Calu3 (cell line): ENCODE measurements around the gene LGR4. TPM values are rescaled to one million over a fixed set of nuclear protein-coding genes. Genes with fewer than 3 reads are reported as not detected.

Experiments
- BruUV-seq: library from RNA; stranded (reverse); fragments of 400-500 nt; replicated peaks from 2 replicates; lab custom pipeline; 2021; lab: Mats Ljungman, UMichigan
- CTCF ChIA-PET: fragments of 300-600 bp; sonication (Branson Sonifier 250); formaldehyde crosslinking; loops from one replicate; lab custom pipeline; 2022; ENCODE audit warnings: antibody characterized with exemption; lab: Charles Lee
- DNase-seq: peaks from one replicate; pipeline ENCODE4 v3.0.0; 2022
- H3K27ac Mint-ChIP-seq: one replicate; pipeline ENCODE4 v1.8.0; 2022; ENCODE audit warnings: mixed read lengths; ENCODE audit not compliant: unreplicated experiment
- H3K27me3 Mint-ChIP-seq: one replicate; pipeline ENCODE4 v1.8.0; 2022; ENCODE audit warnings: mixed read lengths; ENCODE audit not compliant: unreplicated experiment
- H3K36me3 Mint-ChIP-seq: one replicate; pipeline ENCODE4 v1.8.0; 2022; ENCODE audit warnings: mild to moderate bottlenecking, moderate library complexity, mixed read lengths; ENCODE audit not compliant: insufficient read depth, unreplicated experiment
- H3K4me1 Mint-ChIP-seq: one replicate; pipeline ENCODE4 v1.8.0; 2022; ENCODE audit warnings: mild to moderate bottlenecking, low read depth, mixed read lengths; ENCODE audit not compliant: unreplicated experiment
- H3K4me3 Mint-ChIP-seq: one replicate; pipeline ENCODE4 v1.8.0; 2022; ENCODE audit warnings: mild to moderate bottlenecking, low read depth, moderate library complexity, mixed read lengths; ENCODE audit not compliant: unreplicated experiment
- H3K9me3 Mint-ChIP-seq: one replicate; pipeline ENCODE4 v1.8.0; 2022; ENCODE audit warnings: low read depth, mixed read lengths; ENCODE audit not compliant: unreplicated experiment
- intact Hi-C: fragments of 100-400 bp; cut with micrococcal nuclease; formaldehyde crosslinking; loops from one replicate; pipeline ENCODE4 v1.10.0; 2022; ENCODE audit not compliant: unreplicated experiment
- total RNA-seq: library from RNA; stranded (reverse); gene quantifications from 2 replicates; pipeline ENCODE4 v1.2.3, GENCODE V29; 2022
- TF ChIP-seq, protein P1 (sequence below): fragments of 200-600 bp; IDR thresholded peaks from one replicate; pipeline ENCODE4 v1.8.0; 2022; ENCODE audit warnings: antibody characterized with exemption; ENCODE audit not compliant: unreplicated experiment

The LGR4 gene
- total RNA-seq, 1 experiment from 2014 or later = 50.0 TPM

DNA sequence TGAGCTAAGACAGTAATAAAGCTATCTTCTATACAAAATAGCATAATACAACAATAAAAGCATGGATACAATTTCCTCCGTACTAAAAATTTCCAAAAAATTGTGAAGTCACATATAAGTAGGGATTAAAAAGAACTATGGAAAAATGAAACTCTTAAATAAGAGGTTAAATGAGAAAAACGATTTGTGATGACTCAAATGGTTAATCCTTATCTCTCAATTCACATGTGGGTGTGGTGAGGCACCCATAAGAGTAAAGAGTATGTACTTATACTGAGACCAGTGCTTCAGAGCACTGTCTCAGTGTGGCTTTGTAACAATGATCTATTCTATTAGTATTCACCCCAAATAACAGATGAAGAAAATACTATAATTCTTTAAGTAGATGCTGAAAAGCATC is 84.6 kb downstream of the LGR4 start:
- Mint-ChIP-seq H3K36me3 (peaks cover 16% of the 10 kb centered on the region), H3K27ac (no peak overlapping the region), H3K4me3 (no peak overlapping the region), H3K4me1 (peaks cover 51% of the 10 kb centered on the region), H3K27me3 (no peaks in the 10 kb centered on the region), H3K9me3 (no peaks in the 10 kb centered on the region)
- CTCF ChIA-PET = no interaction called here
- intact Hi-C loops = loop anchor here (2.0 kb wide), 1 partner anchor 25 kb away; the partner anchor contains the start of gene CCDC34
- TF ChIP-seq, protein P1, sequence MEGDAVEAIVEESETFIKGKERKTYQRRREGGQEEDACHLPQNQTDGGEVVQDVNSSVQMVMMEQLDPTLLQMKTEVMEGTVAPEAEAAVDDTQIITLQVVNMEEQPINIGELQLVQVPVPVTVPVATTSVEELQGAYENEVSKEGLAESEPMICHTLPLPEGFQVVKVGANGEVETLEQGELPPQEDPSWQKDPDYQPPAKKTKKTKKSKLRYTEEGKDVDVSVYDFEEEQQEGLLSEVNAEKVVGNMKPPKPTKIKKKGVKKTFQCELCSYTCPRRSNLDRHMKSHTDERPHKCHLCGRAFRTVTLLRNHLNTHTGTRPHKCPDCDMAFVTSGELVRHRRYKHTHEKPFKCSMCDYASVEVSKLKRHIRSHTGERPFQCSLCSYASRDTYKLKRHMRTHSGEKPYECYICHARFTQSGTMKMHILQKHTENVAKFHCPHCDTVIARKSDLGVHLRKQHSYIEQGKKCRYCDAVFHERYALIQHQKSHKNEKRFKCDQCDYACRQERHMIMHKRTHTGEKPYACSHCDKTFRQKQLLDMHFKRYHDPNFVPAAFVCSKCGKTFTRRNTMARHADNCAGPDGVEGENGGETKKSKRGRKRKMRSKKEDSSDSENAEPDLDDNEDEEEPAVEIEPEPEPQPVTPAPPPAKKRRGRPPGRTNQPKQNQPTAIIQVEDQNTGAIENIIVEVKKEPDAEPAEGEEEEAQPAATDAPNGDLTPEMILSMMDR = no peak
- no peak for DNase-seq
- BruUV-seq = no TSS peak

DNA sequence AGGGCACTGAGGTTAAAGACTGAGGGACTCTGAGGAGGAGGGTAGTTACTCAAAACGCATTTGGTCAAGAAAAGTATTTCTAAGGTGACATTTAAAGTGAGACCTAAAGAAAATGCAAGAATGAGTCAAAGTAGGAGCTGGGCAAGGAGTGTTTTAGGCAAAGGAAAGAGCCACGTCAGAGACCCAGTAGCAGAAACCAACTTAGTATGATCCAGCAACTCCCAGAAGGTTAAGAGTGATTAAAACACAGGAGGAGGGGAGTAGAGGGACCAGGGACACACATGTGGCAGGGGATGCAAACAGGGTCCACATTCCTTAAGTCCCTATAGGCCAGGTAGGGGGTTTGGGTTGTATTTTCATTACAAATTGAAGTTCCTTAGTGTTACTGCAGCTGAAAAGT is 85.2 kb downstream of the LGR4 start:
- no peaks in the 10 kb centered on the region for H3K9me3 Mint-ChIP-seq
- intact Hi-C loops = no loop called here
- H3K4me1 Mint-ChIP-seq = peaks cover 44% of the 10 kb centered on the region
- no peak overlapping the region for H3K27ac Mint-ChIP-seq
- no peaks in the 10 kb centered on the region for H3K27me3 Mint-ChIP-seq
- no peak overlapping the region for H3K4me3 Mint-ChIP-seq
- CTCF ChIA-PET = no interaction called here
- no peak for DNase-seq
- TF ChIP-seq, protein P1 = no peak
- no TSS peak for BruUV-seq
- H3K36me3 Mint-ChIP-seq = peaks cover 10% of the 10 kb centered on the region

DNA sequence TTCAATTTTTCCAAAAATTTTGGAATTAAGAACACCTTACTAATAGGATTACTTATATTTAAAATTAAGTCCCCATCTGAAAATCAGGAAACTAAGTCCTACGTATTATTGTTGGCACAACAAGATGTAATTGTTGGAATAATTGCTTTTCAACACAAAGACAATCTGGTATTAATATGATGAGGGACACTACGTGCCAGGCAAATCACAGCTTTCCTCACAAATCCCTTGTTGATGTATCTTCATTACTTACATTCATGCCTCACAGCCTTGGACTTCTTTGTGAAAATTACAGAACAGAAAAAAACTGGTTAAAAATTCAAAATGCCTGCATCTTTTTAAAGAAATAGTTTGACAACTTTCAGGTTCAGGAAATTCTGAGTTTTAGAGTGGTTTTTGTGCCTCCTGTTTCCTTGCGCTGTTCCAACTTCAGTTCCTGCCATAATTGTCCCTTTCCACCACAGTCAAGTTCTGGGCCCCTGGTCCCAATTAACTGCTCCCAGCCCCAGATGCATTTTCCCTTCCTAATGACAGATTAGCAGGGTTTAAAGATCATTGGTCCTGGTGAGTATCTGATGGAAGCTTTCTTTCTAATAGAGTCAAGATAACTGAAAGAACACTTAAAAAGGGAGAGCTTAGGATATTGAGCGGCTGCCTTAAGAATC is 86.3 kb downstream of the LGR4 start:
- Mint-ChIP-seq H3K27me3 (no peaks in the 10 kb centered on the region), H3K4me3 (no peak overlapping the region), H3K4me1 (peaks cover 42% of the 10 kb centered on the region), H3K27ac (no peak overlapping the region), H3K9me3 (no peaks in the 10 kb centered on the region), H3K36me3 (peaks cover 9% of the 10 kb centered on the region)
- intact Hi-C loops = no loop called here
- TF ChIP-seq, protein P1 = no peak
- DNase-seq = no peak
- BruUV-seq = no TSS peak
- CTCF ChIA-PET = interaction anchor here (0.6 to 0.8 kb wide), 2 partner anchors 8 to 87 kb away, joined by 3 read pairs; partner anchors contain the start of gene LGR4

DNA sequence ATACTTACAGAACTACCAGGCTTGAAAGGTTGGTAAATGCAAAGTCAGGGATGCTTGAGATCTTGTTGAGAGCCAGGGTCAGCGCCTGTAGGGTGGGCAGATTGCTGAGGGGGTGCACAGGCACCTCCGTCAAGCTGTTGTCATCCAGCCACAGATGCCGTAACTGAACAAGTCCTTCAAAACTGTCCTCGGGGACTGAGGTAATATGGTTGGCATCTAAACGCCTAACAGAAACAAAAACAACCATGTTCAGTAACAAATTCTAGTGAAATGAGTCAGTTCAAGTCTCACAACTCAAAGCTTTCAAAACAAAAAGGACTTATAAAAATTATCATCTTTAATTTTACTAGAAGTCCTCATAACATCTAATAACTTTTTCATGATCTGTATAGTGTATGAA is 87.3 kb downstream of the LGR4 start:
- no peak overlapping the region for H3K27ac Mint-ChIP-seq
- DNase-seq = no peak
- H3K9me3 Mint-ChIP-seq = no peaks in the 10 kb centered on the region
- BruUV-seq = no TSS peak
- intact Hi-C loops = no loop called here
- CTCF ChIA-PET = interaction anchor here (1.0 kb wide), 1 partner anchor 101 kb away, joined by 3 read pairs; no protein-coding TSS in a partner anchor
- H3K36me3 Mint-ChIP-seq = peaks cover 9% of the 10 kb centered on the region
- peaks cover 39% of the 10 kb centered on the region for H3K4me1 Mint-ChIP-seq
- H3K27me3 Mint-ChIP-seq = no peaks in the 10 kb centered on the region
- H3K4me3 Mint-ChIP-seq = no peak overlapping the region
- TF ChIP-seq, protein P1 = no peak
